Smooth muscle cell (in vitro differentiated cells): ENCODE measurements around the gene GRIN1. TPM values are rescaled to one million over a fixed set of nuclear protein-coding genes. Genes with fewer than 3 reads are reported as not detected.
A peak's percentile ranks its signal among the peaks of the same experiment; 100 is the strongest.

Experiments
- DNase-seq: peaks from one replicate; lab custom pipeline; 2025; ENCODE audit not compliant: unreplicated experiment; lab: John Stamatoyannopoulos, UW
- H2AFZ ChIP-seq: fragments of 200-600 bp; sonication (generic); 2 replicates; pipeline ENCODE4 v1.6.0; 2016; ENCODE audit warnings: antibody characterized with exemption, low read depth, mild to moderate bottlenecking
- H3F3A ChIP-seq: fragments of 200-600 bp; sonication (generic); 2 replicates; pipeline ENCODE4 v1.6.0; 2017; ENCODE audit warnings: antibody characterized with exemption, low read depth
- H3K27ac ChIP-seq: fragments of 200-600 bp; sonication (generic); 2 replicates; pipeline ENCODE4 v1.5.1; 2016; ENCODE audit warnings: low read depth, mild to moderate bottlenecking
- H3K27me3 ChIP-seq: fragments of 200-600 bp; sonication (generic); 2 replicates; pipeline ENCODE4 v1.6.1; 2016; ENCODE audit warnings: low read depth, mild to moderate bottlenecking
- H3K36me3 ChIP-seq: fragments of 200-600 bp; sonication (generic); 2 replicates; pipeline ENCODE4 v1.5.1; 2016; ENCODE audit warnings: low read depth
- H3K4me1 ChIP-seq: fragments of 200-600 bp; sonication (generic); 2 replicates; pipeline ENCODE4 v1.5.1; 2016; ENCODE audit warnings: low read depth
- H3K4me2 ChIP-seq: fragments of 200-600 bp; sonication (generic); 2 replicates; pipeline ENCODE4 v1.6.0; 2016; ENCODE audit warnings: mild to moderate bottlenecking
- H3K4me3 ChIP-seq: fragments of 200-600 bp; sonication (generic); 2 replicates; pipeline ENCODE4 v1.5.1; 2016; ENCODE audit warnings: mild to moderate bottlenecking
- H3K79me2 ChIP-seq: fragments of 200-600 bp; sonication (generic); 2 replicates; pipeline ENCODE4 v1.6.0; 2016; ENCODE audit warnings: low read depth, mild to moderate bottlenecking
- H3K9ac ChIP-seq: fragments of 200-600 bp; sonication (generic); 2 replicates; pipeline ENCODE4 v1.6.0; 2016; ENCODE audit warnings: low read depth
- H3K9me3 ChIP-seq: fragments of 200-600 bp; sonication (generic); replicated peaks from 2 replicates; pipeline ENCODE4 v1.5.1; 2016; ENCODE audit warnings: low read depth
- H4K20me1 ChIP-seq: fragments of 200-600 bp; sonication (generic); 2 replicates; pipeline ENCODE4 v1.6.0; 2016; ENCODE audit warnings: low read depth
- WGBS: methylation state at CpG from one replicate; pipeline ENCODE4 v1.1.7; 2016; ENCODE audit warnings: low lambda C conversion rate; 5-methylcytosine and 5-hydroxymethylcytosine counted together
- polyA plus RNA-seq: library from polyadenylated mRNA; unstranded; fragments of >200 nt; fragmentation: Nextera tagmentation; extraction: Ambion mirVana; gene quantifications from 2 replicates; pipeline ENCODE4 v1.2.1, GENCODE V29; 2016
- total RNA-seq: library from RNA; depleted of rRNA; stranded (reverse); fragments of >200 nt; gene quantifications from 2 replicates; pipeline ENCODE4 v1.2.3, GENCODE V29; 2014
- TF ChIP-seq, protein P1 (sequence below): fragments of 200-600 bp; sonication (generic); IDR thresholded peaks from 2 replicates; pipeline ENCODE4 v1.5.1; 2017; ENCODE audit warnings: borderline replicate concordance, mild to moderate bottlenecking, antibody characterized with exemption; ENCODE audit not compliant: insufficient read depth, poor library complexity, severe bottlenecking

Gene GRIN1
- total and polyA plus RNA-seq, 2 experiments from 2014 or later = not detected

- Histone ChIP-seq H3K4me2 (peak overlapping the region; percentile 90), H3K27me3 (peaks cover 4% of the 10 kb centered on the region), H3K9me3 (no peaks in the 10 kb centered on the region), H3K27ac (no peak overlapping the region), H4K20me1 (peaks cover 24% of the 10 kb centered on the region), H2AFZ (no peak overlapping the region), H3K36me3 (no peaks in the 10 kb centered on the region), H3K4me3 (peak overlapping the region; percentile 79), H3F3A (no peaks in the 10 kb centered on the region), H3K79me2 (peaks cover 24% of the 10 kb centered on the region), H3K4me1 (peaks cover 5% of the 10 kb centered on the region), H3K9ac (no peak overlapping the region)
- WGBS = 84% methylated on average over 18 of the region's 19 CpGs
- TF ChIP-seq, protein P1, sequence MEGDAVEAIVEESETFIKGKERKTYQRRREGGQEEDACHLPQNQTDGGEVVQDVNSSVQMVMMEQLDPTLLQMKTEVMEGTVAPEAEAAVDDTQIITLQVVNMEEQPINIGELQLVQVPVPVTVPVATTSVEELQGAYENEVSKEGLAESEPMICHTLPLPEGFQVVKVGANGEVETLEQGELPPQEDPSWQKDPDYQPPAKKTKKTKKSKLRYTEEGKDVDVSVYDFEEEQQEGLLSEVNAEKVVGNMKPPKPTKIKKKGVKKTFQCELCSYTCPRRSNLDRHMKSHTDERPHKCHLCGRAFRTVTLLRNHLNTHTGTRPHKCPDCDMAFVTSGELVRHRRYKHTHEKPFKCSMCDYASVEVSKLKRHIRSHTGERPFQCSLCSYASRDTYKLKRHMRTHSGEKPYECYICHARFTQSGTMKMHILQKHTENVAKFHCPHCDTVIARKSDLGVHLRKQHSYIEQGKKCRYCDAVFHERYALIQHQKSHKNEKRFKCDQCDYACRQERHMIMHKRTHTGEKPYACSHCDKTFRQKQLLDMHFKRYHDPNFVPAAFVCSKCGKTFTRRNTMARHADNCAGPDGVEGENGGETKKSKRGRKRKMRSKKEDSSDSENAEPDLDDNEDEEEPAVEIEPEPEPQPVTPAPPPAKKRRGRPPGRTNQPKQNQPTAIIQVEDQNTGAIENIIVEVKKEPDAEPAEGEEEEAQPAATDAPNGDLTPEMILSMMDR = no peak
- no peak for DNase-seq
Measured at GRCh38 chr9:137128158-137128861, 10.6 kb upstream of the GRIN1 start.

DNA sequence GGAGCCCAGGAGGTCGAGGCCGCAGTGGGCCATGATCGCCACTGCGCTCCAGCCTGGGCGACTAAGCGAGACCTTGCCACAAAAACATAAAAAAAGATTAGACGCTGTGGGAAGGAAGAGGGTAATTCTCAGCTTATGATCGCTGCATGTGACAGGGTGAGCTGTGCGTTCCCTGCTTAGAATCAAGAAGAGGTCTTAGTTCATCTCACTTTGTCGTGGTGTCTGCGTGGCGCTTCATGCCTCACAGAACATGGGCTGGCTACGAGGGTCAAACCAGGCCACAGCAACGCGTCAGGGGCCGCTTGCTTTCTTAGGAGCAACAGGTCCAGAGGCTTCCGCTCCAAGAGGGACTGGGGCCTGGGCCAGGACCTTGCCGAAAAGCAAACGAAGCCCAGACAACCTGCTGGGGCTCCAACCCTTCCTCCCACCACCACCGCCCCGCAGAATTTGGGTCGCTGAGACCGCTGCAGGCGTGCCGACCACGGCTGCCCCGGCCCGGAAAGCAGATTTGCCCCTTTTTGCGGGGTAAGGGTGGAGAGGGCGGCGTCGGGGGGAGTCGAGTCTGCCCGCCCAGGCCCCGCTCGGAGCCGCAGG lies 10.0 kb upstream of the GRIN1 start:
- H2AFZ ChIP-seq = peak overlapping the region; percentile 98
- no peak overlapping the region for H3K27ac ChIP-seq
- 26% methylated on average over 36 of the region's 37 CpGs for WGBS
- H3K4me1 ChIP-seq = peaks cover 5% of the 10 kb centered on the region
- no peak for DNase-seq
- H3F3A ChIP-seq = no peaks in the 10 kb centered on the region
- H3K27me3 ChIP-seq = peaks cover 8% of the 10 kb centered on the region
- peaks cover 24% of the 10 kb centered on the region for H3K79me2 ChIP-seq
- H4K20me1 ChIP-seq = peaks cover 20% of the 10 kb centered on the region
- TF ChIP-seq, protein P1 = no peak
- peak overlapping the region; percentile 42 for H3K9ac ChIP-seq
- no peaks in the 10 kb centered on the region for H3K36me3 ChIP-seq
- H3K4me3 ChIP-seq = peak overlapping the region; percentile 79
- H3K9me3 ChIP-seq = no peaks in the 10 kb centered on the region
- peak overlapping the region; percentile 90 for H3K4me2 ChIP-seq

DNA sequence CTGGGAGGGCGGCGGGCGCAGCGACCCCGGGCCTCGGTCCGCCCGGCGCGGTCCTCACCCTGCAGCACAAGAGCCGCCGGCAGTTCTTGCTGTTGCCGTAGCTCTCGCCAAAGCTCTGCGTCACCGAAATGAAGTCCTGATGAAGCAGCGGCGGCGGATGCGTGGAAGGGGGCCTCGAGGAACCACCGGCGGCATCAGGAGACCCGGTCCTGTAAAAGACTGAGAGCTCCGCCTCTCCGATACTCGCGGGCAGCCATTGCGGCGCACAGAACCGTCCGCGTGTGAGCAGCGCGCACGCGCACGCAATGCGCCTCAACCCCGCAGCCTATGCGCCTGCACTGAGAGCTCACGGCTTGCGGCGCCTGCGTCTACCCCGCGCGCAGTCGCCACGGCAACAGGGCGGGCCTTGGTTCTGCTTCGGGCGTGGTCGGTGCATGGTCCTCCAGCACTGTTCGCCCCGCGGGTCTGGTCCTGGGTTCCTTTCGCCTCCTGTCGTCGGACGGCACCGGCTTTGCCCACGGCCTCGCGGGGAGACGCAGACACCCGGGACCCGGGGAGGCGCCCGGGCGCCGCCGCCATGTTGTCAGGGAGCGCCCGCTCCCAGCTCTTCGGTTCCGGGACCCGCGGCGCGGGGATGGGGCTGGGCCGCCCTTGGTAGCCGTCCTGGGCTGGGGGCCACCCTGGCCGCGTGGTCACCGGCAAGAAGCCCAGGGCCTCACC lies 9.3 kb upstream of the GRIN1 start:
- TF ChIP-seq, protein P1 = no peak
- no peak overlapping the region for H3K27ac ChIP-seq
- peaks cover 5% of the 10 kb centered on the region for H3K4me1 ChIP-seq
- H3K79me2 ChIP-seq = peaks cover 24% of the 10 kb centered on the region
- H3F3A ChIP-seq = no peaks in the 10 kb centered on the region
- H3K4me2 ChIP-seq = peak overlapping the region; percentile 90
- H3K9me3 ChIP-seq = no peaks in the 10 kb centered on the region
- peaks cover 13% of the 10 kb centered on the region for H4K20me1 ChIP-seq
- DNase-seq = peak; percentile 63
- H3K36me3 ChIP-seq = no peaks in the 10 kb centered on the region
- 1% methylated on average over 84 of the region's 86 CpGs for WGBS
- peaks cover 8% of the 10 kb centered on the region for H3K27me3 ChIP-seq
- peak overlapping the region; percentile 42 for H3K9ac ChIP-seq
- peak overlapping the region; percentile 98 for H2AFZ ChIP-seq
- peak overlapping the region; percentile 79 for H3K4me3 ChIP-seq
